Motor neuron (in vitro differentiated cells): ENCODE results near the gene PECR. TPM values are rescaled to one million over a fixed set of nuclear protein-coding genes. Genes with fewer than 3 reads are reported as not detected.

ENCODE experiments used
- ATAC-seq, 8 experiments: fragments of 200-7000 bp; cut with Tn5 transposase; replicated peaks in 6 of 8; 2 replicates each; pipeline ENCODE4 v1.8.0; 2021; ENCODE audit warnings: mild to moderate bottlenecking in 8 of 8, moderate library complexity in 8 of 8
- H3K27ac ChIP-seq, 2 donors: fragments of 250-450 bp; sonication (Bioruptor Pico); 2 replicates each; pipeline ENCODE4 v1.9.0; 2021; ENCODE audit warnings: antibody characterized with exemption in 2 of 2, mild to moderate bottlenecking in 2 of 2, moderate library complexity in 1 of 2
- H3K4me1 ChIP-seq, 2 donors: fragments of 250-450 bp; sonication (Bioruptor Pico); replicated peaks in 1 of 2; 2 replicates each; pipeline ENCODE4 v1.6.1; 2021; ENCODE audit warnings: antibody characterized with exemption in 2 of 2, mild to moderate bottlenecking in 2 of 2, moderate library complexity in 1 of 2
- H3K4me3 ChIP-seq, 5 donors: fragments of 250-450 bp; sonication (Bioruptor Pico); 2 replicates each; pipeline ENCODE4 v1.9.0; 2021; ENCODE audit warnings: antibody characterized with exemption in 5 of 5, mild to moderate bottlenecking in 5 of 5, moderate library complexity in 4 of 5
- WGBS, 10 experiments: fragments of 450-650 bp; shearing (Covaris generic); methylation state at CpG; one replicate each; pipeline ENCODE4 v1.0.0; 2022; 5-methylcytosine and 5-hydroxymethylcytosine counted together
- in situ Hi-C, 9 experiments: fragments of 400-800 bp; cut with MboI; loops; one replicate each; pipeline ENCODE4 v1.15.0; 2021; ENCODE audit warnings: low sequenced_read_pairs in 9 of 9, low pct_unique_long_range_greater_than_20kb in 2 of 9; ENCODE audit not compliant: unreplicated experiment in 9 of 9
- total RNA-seq, 8 experiments: library from RNA; unstranded; fragments of 300-600 nt; gene quantifications; 2 replicates each; pipeline versions ENCODE4 v1.2.3 to v1.2.4, GENCODE V29; 2022

PECR gene
- total RNA-seq, 8 experiments from 2014 or later: 4.0 to 28.6 (median 16.6) TPM

- Histone ChIP-seq H3K4me3 (no peak overlapping the region), H3K27ac (no peak overlapping the region), H3K4me1 (peaks cover 29 to 39% of the 10 kb centered on the region in 2 donors)
- ATAC-seq: no peak
- 61 to 96% (median 83%) methylated on average over 1 to 4 of the region's 4 CpGs; no CpG with 5 or more reads in 1 of the 10 experiments for WGBS, 10 experiments
- in situ Hi-C loops: no loop called here
These were observed 31.3 kb upstream of the PECR start for GRCh38 chr2:216112926-216113325.

- Histone ChIP-seq H3K4me3 (no peak overlapping the region), H3K4me1 (peaks cover 22 to 27% of the 10 kb centered on the region in 2 donors), H3K27ac (no peak overlapping the region)
- in situ Hi-C loops: no loop called here
- no peak for ATAC-seq
- 56 to 100% (median 88%) methylated on average over 2 to 7 of the region's 7 CpGs for WGBS, 10 experiments
These were observed 29.5 kb upstream of the PECR start for GRCh38 chr2:216111122-216111521.

- Histone ChIP-seq H3K27ac (no peak overlapping the region), H3K4me1 (peaks cover 18 to 24% of the 10 kb centered on the region in 2 donors), H3K4me3 (peak overlapping the region; percentile 77 to 93 (median 85))
- WGBS, 10 experiments: 0% methylated on average over 1 of the region's 1 CpG; no CpG with 5 or more reads in 1 of the 10 experiments
- in situ Hi-C loops: no loop called here
- ATAC-seq: no peak
These were observed 29.0 kb upstream of the PECR start for GRCh38 chr2:216110620-216111019.

- Histone ChIP-seq H3K4me3 (peak overlapping the region; percentile 77 to 93 (median 85)), H3K27ac (peak overlapping the region; percentile 86 to 89), H3K4me1 (peaks cover 23 to 25% of the 10 kb centered on the region in 2 donors)
- WGBS, 10 experiments: 0 to 10% (median 2%) methylated on average over 2 to 10 of the region's 10 CpGs
- in situ Hi-C loops: no loop called here
- peak in 3 of 8 experiments; percentile 4 to 10 (median 9) for ATAC-seq
These were observed 28.5 kb upstream of the PECR start for GRCh38 chr2:216109962-216110614.

GRCh38 chr2:216108967-216109921, 27.6 kb upstream of the PECR start, which contains the start of gene XRCC5:
Gene XRCC5, plus strand, starts transcription at chr2:216109348. Its CDS starts 89 bp downstream, at chr2:216109437.
- ATAC-seq: peak; percentile 78 to 91 (median 82)
- peak within 1 kb of the TSS; percentile 86 to 89 for H3K27ac ChIP-seq
- in situ Hi-C loops: no loop called here
- H3K4me3 ChIP-seq: peak within 1 kb of the TSS; percentile 77 to 93 (median 85)
- WGBS, 10 experiments: 0 to 3% (median 1%) methylated on average over 1 to 20 of the region's 57 CpGs
- peaks cover 24 to 25% of the 10 kb centered on the region in 2 donors for H3K4me1 ChIP-seq

- in situ Hi-C loops: no loop called here
- ATAC-seq: peak in 7 of 8 experiments; percentile 2 to 60 (median 37)
- Histone ChIP-seq H3K4me3 (peak overlapping the region; percentile 34 to 93 (median 81)), H3K27ac (peak overlapping the region; percentile 34 to 60), H3K4me1 (peaks cover 22 to 23% of the 10 kb centered on the region in 2 donors)
- 0 to 65% (median 17%) methylated on average over 2 to 5 of the region's 6 CpGs; no CpG with 5 or more reads in 2 of the 10 experiments for WGBS, 10 experiments
These were observed 26.8 kb upstream of the PECR start for GRCh38 chr2:216108310-216108966.

- H3K4me1 ChIP-seq: peaks cover 22 to 23% of the 10 kb centered on the region in 2 donors
- ATAC-seq: peak in 5 of 8 experiments; percentile 37 to 63 (median 61)
- WGBS, 10 experiments: 0 to 60% (median 18%) methylated on average over 2 to 13 of the region's 13 CpGs; no CpG with 5 or more reads in 2 of the 10 experiments
- peak overlapping the region; percentile 13 to 93 (median 81) for H3K4me3 ChIP-seq
- in situ Hi-C loops: no loop called here
- peak overlapping the region; percentile 34 to 60 for H3K27ac ChIP-seq
These were observed 26.2 kb upstream of the PECR start for GRCh38 chr2:216107760-216108159.

GRCh38 chr2:216107320-216107719, 25.7 kb upstream of the PECR start:
- peak overlapping the region; percentile 13 to 93 (median 81) for H3K4me3 ChIP-seq
- in situ Hi-C loops: no loop called here
- peak overlapping the region; percentile 34 to 60 for H3K27ac ChIP-seq
- peak in 3 of 8 experiments; percentile 1 to 2 (median 1) for ATAC-seq
- H3K4me1 ChIP-seq: peaks cover 22 to 23% of the 10 kb centered on the region in 2 donors
- 32 to 100% (median 83%) methylated on average over 1 to 4 of the region's 8 CpGs; no CpG with 5 or more reads in 3 of the 10 experiments for WGBS, 10 experiments

GRCh38 chr2:216104691-216105090, 23.1 kb upstream of the PECR start:
- Histone ChIP-seq H3K4me3 (no peak overlapping the region), H3K27ac (no peak overlapping the region), H3K4me1 (peaks cover 17 to 19% of the 10 kb centered on the region in 2 donors)
- ATAC-seq: no peak
- 90% methylated on average over 2 of the region's 3 CpGs; no CpG with 5 or more reads in 9 of the 10 experiments for WGBS, 10 experiments
- in situ Hi-C loops: no loop called here

GRCh38 chr2:216103213-216103612, 21.6 kb upstream of the PECR start:
- no peak overlapping the region for H3K27ac ChIP-seq
- peaks cover 13 to 16% of the 10 kb centered on the region in 2 donors for H3K4me1 ChIP-seq
- in situ Hi-C loops: no loop called here
- no peak overlapping the region for H3K4me3 ChIP-seq
- no peak for ATAC-seq
- WGBS, 10 experiments: 0 to 100% (median 7%) methylated on average over 1 of the region's 1 CpG; no CpG with 5 or more reads in 4 of the 10 experiments

GRCh38 chr2:216101109-216101508, 19.5 kb upstream of the PECR start:
- no peak for ATAC-seq
- no peak overlapping the region for H3K27ac ChIP-seq
- WGBS, 10 experiments: 66 to 100% (median 100%) methylated on average over 1 to 4 of the region's 4 CpGs
- in situ Hi-C loops: no loop called here
- peaks cover 10% of the 10 kb centered on the region in 2 donors for H3K4me1 ChIP-seq
- H3K4me3 ChIP-seq: no peak overlapping the region
